ENCODE data around the gene SPATS2.
A peak's percentile ranks its signal among the peaks of the same experiment; 100 is the strongest.

Gene SPATS2

GRCh38 chr12:49358483-49359141 is 8.7 kb upstream of the SPATS2 start:
- Histone ChIP-seq H3K36me3 (ENCODE audit: control insufficient read depth, insufficient read depth, low read length) (no peaks in the 10 kb centered on the region), H3K9me3 (ENCODE audit: control insufficient read depth, low read length) (no peaks in the 10 kb centered on the region), H3K27ac (ENCODE audit: low read depth, low read length, severe bottlenecking) (no peak overlapping the region), H3K4me3 (ENCODE audit: extremely low read depth, insufficient read depth, low read length, poor library complexity, severe bottlenecking) (no peak overlapping the region), H3K4me1 (ENCODE audit: control insufficient read depth, insufficient read depth, low read length, poor library complexity, severe bottlenecking) (no peaks in the 10 kb centered on the region)
- WGBS, 2 experiments (ENCODE audit: insufficient coverage in 2 of 2) = 33 to 100% methylated on average over 1 to 3 of the region's 7 CpGs

- Histone ChIP-seq H3K4me3 (ENCODE audit: extremely low read depth, insufficient read depth, low read length, poor library complexity, severe bottlenecking) (no peak overlapping the region), H3K36me3 (ENCODE audit: control insufficient read depth, insufficient read depth, low read length) (no peaks in the 10 kb centered on the region), H3K4me1 (ENCODE audit: control insufficient read depth, insufficient read depth, low read length, poor library complexity, severe bottlenecking) (no peaks in the 10 kb centered on the region), H3K9me3 (ENCODE audit: control insufficient read depth, low read length) (no peaks in the 10 kb centered on the region), H3K27ac (ENCODE audit: low read depth, low read length, severe bottlenecking) (no peak overlapping the region)
- 81 to 83% methylated on average over 4 of the region's 7 CpGs for WGBS, 2 experiments (ENCODE audit: insufficient coverage in 2 of 2)
Measured at GRCh38 chr12:49359671-49360070, 7.6 kb upstream of the SPATS2 start.

- no peak overlapping the region for H3K4me3 ChIP-seq (ENCODE audit: extremely low read depth, insufficient read depth, low read length, poor library complexity, severe bottlenecking)
- no CpG with 5 or more reads among the region's 1 CpG for WGBS, 2 experiments (ENCODE audit: insufficient coverage in 2 of 2)
- no peaks in the 10 kb centered on the region for H3K36me3 ChIP-seq (ENCODE audit: control insufficient read depth, insufficient read depth, low read length)
- H3K27ac ChIP-seq (ENCODE audit: low read depth, low read length, severe bottlenecking) = no peak overlapping the region
- no peaks in the 10 kb centered on the region for H3K9me3 ChIP-seq (ENCODE audit: control insufficient read depth, low read length)
- no peaks in the 10 kb centered on the region for H3K4me1 ChIP-seq (ENCODE audit: control insufficient read depth, insufficient read depth, low read length, poor library complexity, severe bottlenecking)
Measured at GRCh38 chr12:49362077-49362476, 5.2 kb upstream of the SPATS2 start.

DNA sequence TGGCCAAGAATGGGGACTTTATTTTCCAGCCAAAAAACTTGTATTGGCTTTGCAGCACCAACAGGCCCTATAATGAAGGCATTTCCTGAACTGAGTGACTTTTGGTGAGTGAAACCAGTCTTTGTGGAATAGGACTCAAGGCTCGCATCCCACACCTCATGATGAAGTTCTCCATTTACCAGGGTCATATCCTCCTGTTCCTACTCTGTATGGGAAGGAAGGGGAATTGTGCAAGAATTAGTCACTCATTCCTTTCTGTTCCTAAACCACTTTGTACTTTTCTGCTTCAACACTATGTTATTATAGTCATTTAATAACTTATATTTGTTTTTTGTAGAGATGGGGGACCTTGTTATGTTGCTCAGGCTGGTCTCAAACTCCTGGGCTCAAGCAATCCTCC is 2.3 kb upstream of the SPATS2 start:
- WGBS, 2 experiments (ENCODE audit: insufficient coverage in 2 of 2) = no CpG with 5 or more reads among the region's 1 CpG
- no peak overlapping the region for H3K4me3 ChIP-seq (ENCODE audit: extremely low read depth, insufficient read depth, low read length, poor library complexity, severe bottlenecking)
- H3K9me3 ChIP-seq (ENCODE audit: control insufficient read depth, low read length) = no peaks in the 10 kb centered on the region
- no peaks in the 10 kb centered on the region for H3K4me1 ChIP-seq (ENCODE audit: control insufficient read depth, insufficient read depth, low read length, poor library complexity, severe bottlenecking)
- H3K27ac ChIP-seq (ENCODE audit: low read depth, low read length, severe bottlenecking) = no peak overlapping the region
- no peaks in the 10 kb centered on the region for H3K36me3 ChIP-seq (ENCODE audit: control insufficient read depth, insufficient read depth, low read length)

DNA sequence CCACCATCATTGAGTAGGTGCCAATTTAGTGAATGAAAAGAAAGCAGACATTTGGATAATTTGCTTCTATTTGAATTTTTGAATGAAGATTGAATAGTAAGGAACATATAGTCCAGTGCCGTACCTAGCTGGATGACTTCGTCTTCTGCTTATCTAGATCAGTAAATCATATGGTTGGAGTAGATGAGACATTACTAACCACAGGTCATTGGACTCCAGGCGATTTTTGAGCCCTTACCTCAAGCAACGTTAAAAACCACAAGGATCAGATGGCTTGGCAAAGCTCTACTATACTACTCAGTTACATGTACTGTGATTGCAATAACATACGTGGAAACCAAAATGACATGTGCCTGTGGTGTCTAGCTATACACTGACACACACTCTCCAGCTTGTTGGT is 1.7 kb upstream of the SPATS2 start:
- H3K9me3 ChIP-seq (ENCODE audit: control insufficient read depth, low read length) = no peaks in the 10 kb centered on the region
- H3K4me3 ChIP-seq (ENCODE audit: extremely low read depth, insufficient read depth, low read length, poor library complexity, severe bottlenecking) = peak overlapping the region; percentile 70
- H3K27ac ChIP-seq (ENCODE audit: low read depth, low read length, severe bottlenecking) = no peak overlapping the region
- H3K36me3 ChIP-seq (ENCODE audit: control insufficient read depth, insufficient read depth, low read length) = peaks cover 4% of the 10 kb centered on the region
- no peaks in the 10 kb centered on the region for H3K4me1 ChIP-seq (ENCODE audit: control insufficient read depth, insufficient read depth, low read length, poor library complexity, severe bottlenecking)
- WGBS, 2 experiments (ENCODE audit: insufficient coverage in 2 of 2) = 90 to 100% methylated on average over 4 of the region's 5 CpGs

- peak overlapping the region; percentile 70 for H3K4me3 ChIP-seq (ENCODE audit: extremely low read depth, insufficient read depth, low read length, poor library complexity, severe bottlenecking)
- peaks cover 10% of the 10 kb centered on the region for H3K36me3 ChIP-seq (ENCODE audit: control insufficient read depth, insufficient read depth, low read length)
- no peaks in the 10 kb centered on the region for H3K9me3 ChIP-seq (ENCODE audit: control insufficient read depth, low read length)
- no peaks in the 10 kb centered on the region for H3K4me1 ChIP-seq (ENCODE audit: control insufficient read depth, insufficient read depth, low read length, poor library complexity, severe bottlenecking)
- 17 to 25% methylated on average over 28 to 33 of the region's 38 CpGs for WGBS, 2 experiments (ENCODE audit: insufficient coverage in 2 of 2)
- peak overlapping the region; percentile 98 for H3K27ac ChIP-seq (ENCODE audit: low read depth, low read length, severe bottlenecking)
Measured at GRCh38 chr12:49366096-49366651, 1.1 kb upstream of the SPATS2 start.

DNA sequence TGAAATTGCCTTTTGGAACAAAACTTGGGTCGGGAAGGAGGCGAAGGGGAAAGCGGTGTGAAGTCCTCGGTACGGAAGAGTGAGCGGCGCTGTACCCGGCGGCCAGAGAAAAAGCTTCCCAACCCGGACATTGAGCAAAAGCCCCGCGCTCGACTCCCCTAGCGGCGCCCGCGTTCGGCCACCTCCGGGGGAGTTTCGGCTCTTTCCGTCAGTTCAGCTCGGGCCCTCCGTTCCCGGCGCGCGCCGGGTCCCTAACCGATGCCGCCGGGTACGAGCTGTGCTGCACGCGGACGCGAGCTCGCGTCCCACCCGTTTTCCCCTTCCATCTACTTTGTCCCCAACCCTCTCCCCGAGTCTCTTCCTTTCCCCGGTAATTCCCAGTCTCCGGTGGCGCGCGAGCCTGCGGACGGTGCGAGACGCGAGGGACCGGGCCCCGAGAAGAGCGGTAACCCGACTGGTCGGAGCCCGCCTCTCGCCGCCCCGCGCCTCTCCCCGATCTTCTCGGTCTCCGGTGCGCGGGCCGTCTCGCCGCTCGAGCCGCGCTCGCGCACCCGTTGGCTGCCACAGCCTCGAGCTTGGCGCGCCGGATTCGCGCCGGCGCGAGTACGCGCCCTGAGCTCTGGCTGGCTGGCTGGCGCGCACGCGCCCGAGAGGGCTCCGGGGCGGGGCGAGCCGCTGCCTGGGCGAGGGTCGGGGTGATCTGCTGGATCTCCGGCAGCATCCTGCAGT is 446 bp upstream of the SPATS2 start:
- H3K4me1 ChIP-seq (ENCODE audit: control insufficient read depth, insufficient read depth, low read length, poor library complexity, severe bottlenecking) = no peaks in the 10 kb centered on the region
- 0% methylated on average over 85 to 86 of the region's 97 CpGs for WGBS, 2 experiments (ENCODE audit: insufficient coverage in 2 of 2)
- peak overlapping the region; percentile 70 for H3K4me3 ChIP-seq (ENCODE audit: extremely low read depth, insufficient read depth, low read length, poor library complexity, severe bottlenecking)
- H3K36me3 ChIP-seq (ENCODE audit: control insufficient read depth, insufficient read depth, low read length) = peaks cover 10% of the 10 kb centered on the region
- H3K27ac ChIP-seq (ENCODE audit: low read depth, low read length, severe bottlenecking) = peak overlapping the region; percentile 98
- H3K9me3 ChIP-seq (ENCODE audit: control insufficient read depth, low read length) = no peaks in the 10 kb centered on the region

DNA sequence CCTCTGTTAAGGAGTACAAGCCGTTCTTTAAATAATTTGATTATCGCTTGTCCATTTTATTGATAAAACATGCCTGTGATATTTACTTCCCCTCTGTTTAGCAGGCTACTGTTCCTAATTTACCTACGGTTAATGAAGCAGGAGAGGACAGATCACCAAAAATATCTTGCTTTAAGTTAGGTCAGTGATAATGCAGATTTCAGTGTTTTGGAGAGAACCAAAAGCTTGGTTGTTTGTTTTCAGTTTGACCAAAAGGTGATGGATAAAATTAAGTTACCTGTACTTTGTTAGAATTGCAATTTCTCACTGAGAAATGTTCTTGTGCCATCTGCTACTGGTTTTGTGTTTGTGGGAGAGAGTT is 958 bp downstream of the SPATS2 start:
- peaks cover 18% of the 10 kb centered on the region for H3K36me3 ChIP-seq (ENCODE audit: control insufficient read depth, insufficient read depth, low read length)
- no peaks in the 10 kb centered on the region for H3K4me1 ChIP-seq (ENCODE audit: control insufficient read depth, insufficient read depth, low read length, poor library complexity, severe bottlenecking)
- peak overlapping the region; percentile 98 for H3K27ac ChIP-seq (ENCODE audit: low read depth, low read length, severe bottlenecking)
- peak overlapping the region; percentile 70 for H3K4me3 ChIP-seq (ENCODE audit: extremely low read depth, insufficient read depth, low read length, poor library complexity, severe bottlenecking)
- WGBS, 2 experiments (ENCODE audit: insufficient coverage in 2 of 2) = 37% methylated on average over 2 of the region's 3 CpGs; no CpG with 5 or more reads in 1 of the 2 experiments
- no peaks in the 10 kb centered on the region for H3K9me3 ChIP-seq (ENCODE audit: control insufficient read depth, low read length)

DNA sequence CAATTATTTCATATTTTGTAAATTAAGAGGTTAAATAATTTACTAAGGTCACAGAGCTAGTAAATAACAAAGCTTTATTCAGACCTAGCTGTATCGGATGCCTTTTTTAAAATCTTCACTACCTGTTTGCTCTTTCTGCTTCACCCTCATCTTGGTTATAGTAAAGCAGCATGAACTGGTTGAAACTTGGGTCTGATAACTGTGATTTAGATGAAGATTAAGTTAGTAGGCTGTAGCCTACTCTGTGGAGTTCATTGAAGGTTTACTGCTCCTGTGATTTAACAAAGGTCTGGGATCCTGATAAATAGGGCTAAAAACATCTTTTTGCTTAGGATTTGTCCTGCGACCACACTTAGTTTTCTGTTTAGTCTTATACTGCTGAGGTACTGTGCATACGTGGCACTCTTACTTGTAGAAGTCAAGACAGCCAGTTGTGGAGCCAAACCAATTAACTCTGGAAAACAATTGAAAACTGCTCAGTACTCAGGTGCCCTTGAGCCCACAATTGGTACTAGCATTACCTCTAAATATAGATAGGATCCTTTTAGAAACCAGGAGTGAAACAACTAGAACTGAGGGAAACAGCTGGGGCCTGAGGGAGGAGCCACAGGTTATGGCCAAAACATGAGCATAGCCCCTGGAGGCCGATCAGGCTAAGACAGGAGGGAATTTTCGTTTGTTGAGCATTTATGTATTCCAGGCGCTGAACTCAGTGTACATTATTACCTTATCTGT is 2.3 kb downstream of the SPATS2 start:
- Histone ChIP-seq H3K27ac (ENCODE audit: low read depth, low read length, severe bottlenecking) (peak overlapping the region; percentile 5), H3K4me3 (ENCODE audit: extremely low read depth, insufficient read depth, low read length, poor library complexity, severe bottlenecking) (no peak overlapping the region), H3K9me3 (ENCODE audit: control insufficient read depth, low read length) (no peaks in the 10 kb centered on the region), H3K36me3 (ENCODE audit: control insufficient read depth, insufficient read depth, low read length) (peaks cover 28% of the 10 kb centered on the region), H3K4me1 (ENCODE audit: control insufficient read depth, insufficient read depth, low read length, poor library complexity, severe bottlenecking) (no peaks in the 10 kb centered on the region)
- WGBS, 2 experiments (ENCODE audit: insufficient coverage in 2 of 2) = 87 to 96% methylated on average over 2 to 3 of the region's 6 CpGs

DNA sequence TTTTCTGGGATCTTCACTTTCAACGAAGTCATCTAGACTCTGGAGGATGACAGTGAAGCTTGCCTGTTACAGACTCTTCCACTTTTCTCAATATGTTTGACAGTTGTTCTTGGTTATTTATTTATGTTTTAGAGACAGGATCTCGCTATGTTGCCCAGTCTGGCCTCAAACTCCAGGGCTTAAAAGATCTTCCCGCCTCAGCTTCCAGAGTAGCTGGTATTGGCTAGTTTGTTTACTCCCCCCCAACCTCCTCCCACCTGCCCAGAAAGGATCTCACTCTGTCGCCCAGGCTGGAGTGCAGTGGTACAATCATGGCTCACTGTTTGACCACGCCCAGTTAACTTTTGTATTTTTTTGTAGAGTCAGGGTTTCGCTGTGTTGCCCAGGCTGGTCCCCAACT is 3.3 kb downstream of the SPATS2 start:
- Histone ChIP-seq H3K36me3 (ENCODE audit: control insufficient read depth, insufficient read depth, low read length) (peaks cover 30% of the 10 kb centered on the region), H3K9me3 (ENCODE audit: control insufficient read depth, low read length) (no peaks in the 10 kb centered on the region), H3K27ac (ENCODE audit: low read depth, low read length, severe bottlenecking) (no peak overlapping the region), H3K4me3 (ENCODE audit: extremely low read depth, insufficient read depth, low read length, poor library complexity, severe bottlenecking) (no peak overlapping the region), H3K4me1 (ENCODE audit: control insufficient read depth, insufficient read depth, low read length, poor library complexity, severe bottlenecking) (no peaks in the 10 kb centered on the region)
- WGBS, 2 experiments (ENCODE audit: insufficient coverage in 2 of 2) = 100% methylated on average over 2 to 3 of the region's 6 CpGs

Data from mesodermal cell (in vitro differentiated cells).